Fibroblast of lung (primary cell): ENCODE measurements around the gene ELMO1.

ENCODE experiments used
- CTCF ChIP-seq, 2 donors: IDR thresholded peaks in 1 of 2; conservative IDR thresholded peaks in 1 of 2; 1 replicate in 1 of 2; 2 replicates in 1 of 2; pipeline ENCODE4 v1.5.1; 2011 to 2012; ENCODE audit warnings: low read length in 2 of 2, control low read depth in 1 of 2, inconsistent platforms in 1 of 2, low read depth in 1 of 2, mild to moderate bottlenecking in 1 of 2
- EZH2 ChIP-seq: IDR thresholded peaks from 2 replicates; pipeline ENCODE4 v1.5.1; 2012; ENCODE audit warnings: low read length, control low read depth, mild to moderate bottlenecking; ENCODE audit errors: missing control alignments

- TF ChIP-seq CTCF (conservative IDR thresholded peaks at IDR 0.05 in 1 of 2, IDR thresholded peaks at IDR 0.05 in 1 of 2; ENCODE audit: low read depth in 1 of 2, low read length in 2 of 2) (no peak), EZH2 (no peak)
These were observed 219.3 kb downstream of the ELMO1 start for GRCh38 chr7:37229381-37229780.
